ENCODE data around the gene TBC1D1.

TBC1D1 gene

DNA sequence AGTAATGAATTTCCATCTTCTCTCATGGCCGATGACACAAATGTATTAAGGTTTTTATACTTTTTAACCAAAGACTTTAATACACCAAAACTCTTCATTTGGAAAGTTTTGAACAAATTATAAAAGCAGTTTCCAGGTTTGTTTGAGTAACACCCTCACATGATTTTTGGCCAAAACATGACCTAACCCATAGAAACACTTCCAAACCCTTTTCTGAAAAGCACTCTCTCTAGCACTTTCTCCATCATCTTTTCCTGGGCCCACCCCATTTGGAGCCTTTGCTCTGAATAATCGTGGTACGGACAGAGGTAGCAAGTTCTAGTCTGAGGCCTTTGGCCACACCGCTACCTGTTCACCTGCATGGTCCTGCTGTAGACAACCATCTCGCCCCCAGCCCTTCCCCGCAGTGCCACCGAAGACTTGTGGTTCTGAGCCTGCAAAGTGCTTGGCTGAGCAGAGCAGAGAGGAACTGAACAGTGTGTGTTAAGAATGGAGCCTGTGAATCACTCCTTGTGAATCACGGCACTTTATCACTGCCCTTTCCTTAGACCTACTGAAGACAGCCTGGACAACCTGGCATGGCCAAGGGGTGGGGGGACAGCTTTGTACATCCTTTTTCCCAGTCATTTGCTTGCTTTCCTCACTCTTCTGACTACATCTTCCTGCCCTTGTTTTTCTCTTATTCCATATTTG, 251.1 kb downstream of the TBC1D1 start:
- no peak for DNase-seq (ENCODE audit: low read depth in 4 of 4, low spot score in 1 of 4)

DNA sequence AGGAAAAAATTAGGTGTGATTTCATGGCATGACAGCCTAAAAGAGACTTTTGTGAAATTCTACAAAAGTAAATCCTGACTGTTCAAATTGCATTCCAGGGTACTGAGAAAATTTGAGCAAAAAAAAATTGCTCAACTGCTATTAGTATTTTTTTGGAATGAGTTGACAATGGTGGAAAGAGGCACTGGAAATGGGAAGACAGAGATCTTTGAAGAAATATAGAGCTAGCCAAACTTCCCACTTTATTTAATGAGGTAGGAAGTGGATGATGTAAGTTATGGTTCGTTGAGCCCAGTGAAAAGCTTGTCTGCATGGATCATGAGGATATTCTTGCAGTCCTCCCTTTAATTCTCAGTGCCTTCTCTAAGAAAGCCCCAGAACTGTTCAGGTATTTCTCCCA, 253.1 kb downstream of the TBC1D1 start:
- no peak for DNase-seq (ENCODE audit: low read depth in 4 of 4, low spot score in 1 of 4)

DNA sequence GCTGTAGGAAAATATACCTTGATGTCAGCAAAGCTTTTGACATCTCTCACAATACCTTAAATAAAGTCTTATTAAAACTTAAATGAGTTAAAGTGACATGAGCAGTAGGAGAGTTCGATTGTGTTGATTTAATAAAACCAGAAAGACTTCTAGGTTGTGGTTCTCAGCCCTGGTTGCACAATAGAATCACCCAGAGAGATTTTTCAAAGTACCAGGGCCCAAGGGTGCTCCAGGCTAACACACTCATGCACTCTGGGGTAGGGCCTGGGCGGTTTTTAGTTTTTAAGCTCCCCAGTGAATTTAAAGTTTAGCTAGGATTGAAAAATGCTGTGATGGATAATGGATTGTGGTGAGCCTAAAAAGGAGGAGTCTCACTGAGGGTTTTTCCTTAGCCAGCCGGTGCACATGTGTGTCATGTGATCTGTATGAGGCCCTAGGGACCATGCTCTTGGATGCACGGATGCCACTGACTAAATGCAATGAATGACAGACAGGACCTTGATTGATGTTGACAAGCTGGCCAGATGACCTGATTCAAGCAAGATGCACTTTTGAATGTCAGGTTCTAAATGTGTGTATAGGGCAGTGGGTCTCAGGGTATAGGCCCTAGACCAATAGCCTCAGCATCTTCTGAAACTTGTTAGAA, 254.3 kb downstream of the TBC1D1 start:
- DNase-seq (ENCODE audit: low read depth in 4 of 4, low spot score in 1 of 4) = no peak

DNA sequence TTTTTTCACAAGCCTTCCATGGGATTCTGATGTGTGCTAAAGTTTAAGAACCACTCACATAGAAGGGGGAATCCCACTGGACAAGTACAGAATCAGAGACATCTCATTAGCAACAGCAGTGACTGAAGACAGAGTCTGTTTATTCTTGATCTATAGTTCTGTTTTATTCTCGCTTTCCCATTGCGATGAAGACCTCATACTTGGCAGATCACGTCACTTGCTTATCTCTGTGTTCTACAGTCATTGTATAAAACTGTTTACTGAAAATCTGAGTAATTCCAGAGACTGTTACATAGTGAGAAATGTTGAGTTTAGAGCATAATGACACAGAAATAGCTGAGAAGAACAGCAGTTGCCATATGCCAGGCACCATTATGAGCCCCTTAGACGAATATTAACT, 254.9 kb downstream of the TBC1D1 start:
- DNase-seq (ENCODE audit: low read depth in 4 of 4, low spot score in 1 of 4) = no peak

DNA sequence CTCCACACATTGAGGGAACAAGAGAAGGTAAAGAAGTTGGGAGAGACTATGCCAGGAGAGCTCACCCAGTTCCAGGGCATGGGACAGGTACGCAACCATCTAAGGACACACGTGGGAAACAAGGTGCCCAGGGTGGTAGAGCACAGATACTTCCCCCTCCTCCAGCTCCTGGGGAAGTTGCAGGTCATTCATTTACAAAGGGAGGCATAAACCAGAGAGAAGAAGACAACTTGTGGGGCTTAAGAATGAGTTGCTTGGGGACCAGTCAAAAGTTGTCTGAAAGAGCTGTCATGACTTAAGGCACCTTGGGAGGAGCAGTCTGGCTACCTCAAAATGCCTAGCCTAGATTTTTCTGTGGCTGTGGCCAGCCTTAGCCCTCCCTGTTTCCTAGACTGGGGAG, 255.5 kb downstream of the TBC1D1 start:
- DNase-seq (ENCODE audit: low read depth in 4 of 4, low spot score in 1 of 4) = no peak

DNA sequence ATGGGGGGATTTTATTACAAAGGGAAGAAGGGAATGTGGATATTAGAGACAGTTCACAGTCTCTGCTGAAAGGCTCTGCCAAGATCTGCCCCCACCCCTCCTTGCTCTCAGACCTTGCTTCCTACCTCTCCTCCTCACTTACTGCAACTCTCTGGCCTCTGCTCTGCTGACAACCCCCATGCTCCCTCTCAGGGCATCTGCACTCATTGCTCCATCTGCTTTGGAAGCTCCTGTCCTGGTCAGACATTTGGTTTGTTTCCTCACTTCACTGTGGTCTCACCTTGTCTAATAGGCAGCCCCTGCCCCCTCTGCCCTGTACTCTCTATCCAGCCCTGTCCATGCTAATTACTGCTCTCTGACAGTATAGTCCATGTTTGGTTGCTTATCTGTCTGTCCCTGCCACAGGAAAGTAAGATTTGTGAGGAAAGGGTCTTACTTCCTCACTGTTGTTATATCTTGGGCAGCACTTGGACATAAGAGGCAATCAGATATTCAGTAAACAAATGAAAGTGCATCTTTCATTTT, 258.6 kb downstream of the TBC1D1 start:
- no peak for DNase-seq (ENCODE audit: low read depth in 4 of 4, low spot score in 1 of 4)

DNA sequence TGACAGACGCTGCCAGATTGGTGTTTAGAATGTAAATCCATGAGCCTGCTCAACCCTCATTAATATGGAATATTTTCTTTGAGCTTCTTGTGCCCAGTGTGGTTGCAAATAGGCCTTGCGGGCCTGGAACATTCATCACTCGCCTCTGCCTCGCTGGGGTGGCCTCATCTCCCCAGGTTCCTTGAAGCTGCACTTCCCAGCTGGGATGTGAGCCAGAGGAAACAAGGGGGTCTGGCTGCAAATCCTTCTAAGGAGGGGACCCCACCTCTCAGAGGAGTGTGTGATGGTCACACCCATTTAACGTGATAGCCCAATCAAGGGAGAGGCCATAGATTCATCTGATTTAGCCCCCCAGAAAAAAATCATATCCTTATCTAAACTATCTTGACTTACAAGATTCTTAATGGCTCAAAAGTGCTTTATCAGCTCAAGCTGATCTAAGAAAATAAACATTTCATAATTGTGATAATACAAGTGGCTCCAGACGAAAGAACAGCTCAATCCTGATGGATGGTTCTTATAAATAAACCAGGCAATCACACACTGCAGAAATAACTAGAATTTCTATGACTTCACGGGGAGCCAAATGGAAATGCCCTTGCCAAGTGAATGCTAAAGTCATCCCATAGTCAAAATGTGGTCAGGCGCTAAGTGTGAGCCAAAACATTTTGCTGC, 259.2 kb downstream of the TBC1D1 start:
- no peak for DNase-seq (ENCODE audit: low read depth in 4 of 4, low spot score in 1 of 4)

DNA sequence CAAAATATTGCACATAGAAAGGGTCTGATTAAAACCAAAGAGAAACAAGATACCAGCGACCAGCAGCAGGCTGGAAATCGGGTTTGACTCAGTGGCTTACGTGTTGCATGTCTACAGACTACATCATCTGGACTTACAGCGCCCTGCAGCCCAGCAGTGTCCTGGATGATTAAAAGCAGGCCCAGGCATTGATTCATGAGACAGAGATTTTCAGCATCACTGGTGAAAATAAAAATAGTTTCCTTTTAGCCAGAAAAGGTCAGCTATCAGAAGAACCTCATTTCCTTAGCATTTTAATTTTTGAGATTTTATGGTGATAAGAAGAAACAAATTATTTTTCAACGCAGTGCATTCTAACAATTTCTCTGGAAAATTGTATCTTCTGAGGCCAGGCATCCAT, 259.9 kb downstream of the TBC1D1 start:
- DNase-seq (ENCODE audit: low read depth in 4 of 4, low spot score in 1 of 4) = no peak

DNA sequence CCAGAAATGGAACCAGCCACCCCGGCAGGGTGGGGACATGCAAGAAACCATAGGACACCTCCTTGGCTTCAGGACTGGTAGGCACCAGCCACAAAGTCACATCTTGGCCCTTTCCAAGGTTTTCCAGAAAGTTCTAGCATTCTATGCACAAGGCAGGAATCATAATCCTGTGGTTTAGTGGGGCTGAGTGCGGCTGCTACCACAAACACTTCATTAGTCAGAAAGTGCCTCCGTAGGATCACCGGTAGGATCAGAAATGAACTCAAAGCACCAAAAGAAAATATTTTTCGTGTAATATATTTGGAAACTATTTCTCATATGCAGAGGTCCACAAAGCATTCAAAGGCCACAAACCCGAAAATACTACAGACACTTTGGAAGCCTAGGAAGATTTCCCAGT, 261.0 kb downstream of the TBC1D1 start:
- DNase-seq (ENCODE audit: low read depth in 4 of 4, low spot score in 1 of 4) = no peak

DNA sequence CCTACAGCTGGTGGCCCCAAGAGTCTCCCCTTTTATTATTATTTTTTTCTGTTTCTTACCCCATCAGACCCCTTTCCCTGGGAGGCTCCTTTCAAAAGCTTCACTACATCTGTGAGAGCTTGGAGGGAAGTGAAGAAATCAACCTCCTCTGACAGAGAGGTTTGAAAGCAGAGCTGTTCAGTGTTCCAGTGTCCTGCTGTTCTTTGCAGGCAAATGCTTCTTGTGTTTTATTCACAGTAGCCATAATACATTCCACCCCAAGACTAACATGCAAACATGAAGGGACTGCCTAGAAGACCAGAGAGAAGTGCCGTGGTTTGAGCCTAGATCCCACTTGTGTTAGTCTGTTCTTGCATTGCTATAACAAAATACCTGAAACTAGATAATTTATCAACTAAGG, 261.4 kb downstream of the TBC1D1 start:
- no peak for DNase-seq (ENCODE audit: low read depth in 4 of 4, low spot score in 1 of 4)

DNA sequence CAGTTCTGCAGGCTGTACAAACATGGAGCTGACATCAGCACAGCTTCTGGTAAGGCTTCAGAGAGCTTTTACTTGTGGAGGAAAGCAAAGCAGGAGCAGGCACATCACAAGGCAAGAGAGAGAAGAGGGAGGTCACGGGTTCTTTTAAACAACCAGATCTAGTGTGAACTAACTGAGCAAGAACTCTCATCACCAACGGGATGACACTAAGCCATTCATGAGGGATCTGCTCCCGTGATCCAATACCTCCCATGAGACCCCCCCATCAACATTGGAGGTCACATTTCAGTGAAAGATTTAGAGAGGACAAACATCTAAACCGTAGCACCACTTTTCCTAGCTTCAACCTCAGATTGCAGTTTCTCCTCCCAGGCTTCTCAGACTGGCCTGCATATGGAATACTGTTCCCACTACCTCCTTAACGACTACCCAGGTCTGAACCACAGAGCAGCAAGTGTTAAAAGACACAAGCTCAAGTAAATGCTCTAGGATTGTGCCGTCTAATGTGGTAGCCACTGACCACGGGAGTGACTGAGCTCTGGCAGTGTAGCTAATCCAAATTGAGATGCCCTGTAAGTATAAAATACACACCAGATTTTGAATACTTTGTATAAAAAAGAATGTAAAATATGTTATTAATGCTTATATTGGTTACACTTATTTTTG, 262.0 kb downstream of the TBC1D1 start:
- DNase-seq (ENCODE audit: low read depth in 4 of 4, low spot score in 1 of 4) = no peak

DNA sequence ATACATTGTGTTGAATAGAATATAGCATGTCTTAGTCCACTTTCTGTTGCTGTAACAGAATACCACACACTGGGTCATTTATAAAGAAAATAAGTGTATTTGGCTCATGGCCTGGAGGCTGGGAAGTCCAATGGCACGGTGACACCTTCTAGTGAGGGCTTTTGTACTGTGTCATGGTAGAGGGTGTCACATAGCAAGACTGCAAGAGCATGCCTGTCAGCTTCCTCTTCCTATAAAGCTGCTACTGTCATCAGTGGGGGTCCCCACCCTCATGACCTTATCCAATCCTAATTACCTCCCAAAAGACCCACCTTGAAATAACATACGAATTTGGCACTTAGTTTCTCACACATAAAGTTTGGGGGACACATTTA, 262.5 kb downstream of the TBC1D1 start:
- no peak for DNase-seq (ENCODE audit: low read depth in 4 of 4, low spot score in 1 of 4)

DNA sequence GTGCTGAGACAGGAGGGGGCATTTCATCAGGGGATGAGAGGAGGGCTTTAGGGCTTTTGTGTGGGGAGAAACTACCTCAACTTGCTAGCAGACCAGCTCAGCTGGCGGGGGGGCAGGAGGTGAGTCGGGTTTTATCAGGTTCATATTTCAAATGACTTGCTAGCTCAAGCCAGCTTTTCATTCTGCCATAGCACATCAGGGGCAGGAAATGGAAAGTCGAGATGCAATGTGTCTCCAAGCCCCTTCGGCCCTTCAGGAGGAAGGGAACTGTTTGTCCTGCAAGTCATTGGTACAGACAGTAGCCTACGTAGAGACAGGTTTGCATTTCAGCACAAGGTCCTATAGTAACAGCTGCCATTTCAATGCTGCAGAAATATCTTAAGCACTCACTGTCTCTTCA, 263.4 kb downstream of the TBC1D1 start:
- no peak for DNase-seq (ENCODE audit: low read depth in 4 of 4, low spot score in 1 of 4)

DNA sequence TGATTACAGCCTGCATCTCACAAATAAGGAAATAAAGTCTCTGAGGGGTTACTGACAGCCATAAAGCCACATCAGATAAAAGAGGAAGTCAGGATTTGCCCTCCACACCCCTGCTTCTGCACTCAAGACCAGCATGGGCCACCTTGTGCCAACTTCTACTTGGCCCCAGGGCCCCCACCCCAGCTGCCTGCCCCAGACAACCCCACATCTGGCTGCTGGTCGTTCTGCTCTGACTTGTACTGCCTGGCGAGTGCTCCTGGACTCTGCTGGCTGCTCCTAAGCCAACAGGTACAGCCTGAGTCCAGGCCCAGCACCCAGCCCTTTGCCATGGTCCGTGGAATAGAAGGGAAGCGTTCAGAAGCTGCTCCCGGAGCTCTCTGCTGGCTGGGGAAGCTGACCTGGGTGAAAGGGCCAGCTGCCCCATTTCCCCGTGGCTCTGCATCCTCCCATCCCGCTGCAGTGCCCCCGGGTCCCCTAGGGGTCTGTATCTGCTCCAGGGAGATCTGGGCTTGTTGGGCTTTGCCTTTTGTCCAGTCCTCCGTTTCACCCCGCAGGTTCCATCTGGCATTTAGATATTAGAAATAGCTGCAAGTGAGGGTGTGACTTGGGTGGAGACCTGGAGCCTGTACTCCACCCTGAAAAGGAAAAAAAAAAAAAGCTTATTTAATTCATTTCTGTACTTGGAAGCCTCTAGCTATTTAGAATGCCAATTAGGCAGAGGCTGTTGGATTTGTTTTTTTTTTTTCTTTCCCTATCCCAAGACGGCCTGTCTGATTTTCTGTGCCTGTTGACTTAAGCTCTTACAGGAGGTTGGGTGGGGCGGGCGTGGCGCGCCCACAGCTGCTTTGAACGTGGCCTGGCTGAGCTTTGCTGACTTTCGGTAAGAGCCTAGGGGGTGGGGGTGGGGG, 264.1 kb downstream of the TBC1D1 start:
- DNase-seq (ENCODE audit: low read depth in 4 of 4, low spot score in 1 of 4) = no peak

DNA sequence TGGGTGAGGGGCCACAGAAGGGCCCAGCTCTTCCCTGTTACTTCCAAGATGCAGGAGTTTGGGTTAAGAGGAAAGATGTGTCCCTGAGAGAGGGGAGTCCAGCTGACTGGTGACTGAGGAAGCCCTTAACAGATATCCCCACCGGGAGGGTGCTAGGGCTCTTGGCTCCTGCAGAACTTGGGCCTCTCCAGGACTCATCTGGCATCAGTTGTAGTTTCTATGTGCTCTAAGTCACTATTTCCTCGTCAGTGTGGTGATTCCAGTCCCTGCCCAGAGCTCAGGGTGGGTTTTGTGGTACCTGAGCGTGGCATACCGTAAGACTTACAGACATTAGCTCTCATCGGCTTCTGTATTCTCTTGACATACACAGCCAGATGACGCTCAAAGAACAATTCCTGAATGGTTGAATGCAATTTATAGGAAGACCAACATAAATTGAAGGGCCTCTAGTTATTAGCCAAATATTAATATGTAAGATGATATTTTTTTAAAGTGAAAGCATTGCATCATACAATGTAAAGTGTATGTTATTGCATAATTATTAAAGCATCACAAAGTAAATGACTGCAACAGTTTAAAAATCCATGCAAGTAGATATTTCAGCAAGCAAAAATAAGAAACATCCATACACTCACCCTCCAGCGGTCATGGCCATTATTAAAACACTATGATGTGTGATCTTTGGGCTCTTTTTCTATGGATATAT, 264.9 kb downstream of the TBC1D1 start:
- no peak for DNase-seq (ENCODE audit: low read depth in 4 of 4, low spot score in 1 of 4)

DNA sequence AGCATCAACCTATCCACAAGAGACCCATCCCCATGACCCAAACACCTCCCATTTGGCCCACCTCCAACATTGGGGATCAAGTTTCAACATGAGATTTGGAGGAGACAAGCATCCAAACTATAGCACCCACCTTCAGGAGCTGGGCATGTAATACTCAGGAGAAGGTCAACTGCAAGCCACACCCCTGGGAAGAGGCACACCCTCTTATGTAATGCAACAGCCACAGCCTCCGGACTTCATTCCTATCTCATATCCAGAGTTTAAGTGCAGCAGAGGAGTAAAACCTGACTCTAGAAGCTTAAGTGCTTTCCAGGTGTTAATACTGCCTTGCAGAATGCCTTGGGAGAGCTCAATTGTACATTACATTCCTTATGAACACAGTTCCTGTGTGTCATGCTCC, 266.7 kb downstream of the TBC1D1 start:
- no peak for DNase-seq (ENCODE audit: low read depth in 4 of 4, low spot score in 1 of 4)

DNA sequence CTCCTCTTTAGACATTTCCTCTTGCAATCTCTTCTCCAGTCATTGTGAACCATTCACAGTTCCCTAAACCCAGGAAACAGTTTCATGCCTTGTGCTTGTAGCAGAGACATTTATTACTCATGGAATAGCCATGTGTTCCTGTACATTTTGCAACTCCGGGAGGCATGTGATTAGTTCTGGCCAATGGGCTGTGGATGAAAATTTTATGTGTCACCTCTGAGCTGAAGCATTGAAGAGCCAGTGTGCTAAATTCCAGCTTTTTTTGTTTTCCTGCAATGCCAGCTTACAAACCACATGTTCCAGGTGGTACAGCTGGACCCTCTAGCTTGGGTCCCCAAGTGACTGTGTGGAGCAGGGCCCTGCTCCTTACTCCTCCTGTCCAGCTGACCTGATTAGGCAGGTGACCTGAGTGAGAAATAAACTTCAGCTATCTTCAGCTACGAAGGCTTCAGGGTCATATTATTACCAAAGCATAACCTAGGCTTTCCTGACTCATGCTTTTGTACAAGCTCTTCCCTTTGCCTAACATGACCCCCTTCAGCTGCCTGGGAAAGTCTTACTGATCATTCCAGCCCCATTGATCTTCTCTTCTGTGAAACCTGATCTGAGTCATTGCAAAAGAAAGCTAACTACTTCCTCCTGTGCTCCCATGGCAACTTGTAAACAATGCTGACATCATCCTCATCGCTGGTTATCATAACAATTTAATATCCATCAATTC, 269.8 kb downstream of the TBC1D1 start:
- DNase-seq (ENCODE audit: low read depth in 4 of 4, low spot score in 1 of 4) = peak in 2 of 4 experiments; percentile 8 to 43

DNA sequence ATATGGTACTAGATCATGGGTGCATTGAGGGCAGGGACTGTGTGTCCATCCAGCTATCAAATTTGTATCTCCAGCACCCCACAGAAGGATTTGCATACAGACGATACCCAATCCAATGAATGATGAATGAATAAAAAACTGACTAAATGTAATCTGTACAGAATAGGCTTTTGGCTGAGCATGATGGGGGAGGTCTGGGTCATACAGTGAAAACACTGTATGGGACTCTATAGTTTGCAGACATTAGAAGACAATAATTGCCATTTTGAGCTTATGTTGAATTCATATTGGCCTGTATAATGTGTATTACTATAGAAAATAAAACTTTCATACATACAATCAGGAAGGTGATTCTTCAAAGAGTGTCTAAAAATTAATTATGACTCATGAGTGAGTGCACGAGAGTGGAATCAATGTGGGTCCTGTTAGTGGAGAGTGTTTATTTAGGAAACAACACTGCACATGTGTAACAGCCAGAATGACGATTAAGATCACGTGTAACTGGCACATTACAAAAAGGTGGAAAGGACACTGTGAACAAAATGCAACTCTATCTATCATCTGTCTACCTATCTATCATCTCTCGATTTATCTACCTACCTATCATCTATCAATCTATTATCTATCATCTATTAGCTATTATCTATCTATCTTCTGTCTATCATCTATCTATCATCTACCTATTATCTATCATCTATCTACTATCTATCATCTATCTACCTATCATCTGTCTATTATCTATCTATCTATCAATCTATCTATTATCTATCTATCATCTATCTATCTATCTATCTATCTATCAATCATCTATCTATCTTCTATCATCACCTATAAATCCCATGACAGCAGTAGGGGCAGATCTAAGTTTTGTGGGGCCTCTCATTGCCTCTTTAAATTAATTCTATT, 270.6 kb downstream of the TBC1D1 start:
- no peak for DNase-seq (ENCODE audit: low read depth in 4 of 4, low spot score in 1 of 4)
